ENCODE data around the gene OASL. TPM values are rescaled to one million over a fixed set of nuclear protein-coding genes. Genes with fewer than 3 reads are reported as not detected.

Gene OASL
- polyA plus RNA-seq, 1 experiment = 0.05 TPM

DNA sequence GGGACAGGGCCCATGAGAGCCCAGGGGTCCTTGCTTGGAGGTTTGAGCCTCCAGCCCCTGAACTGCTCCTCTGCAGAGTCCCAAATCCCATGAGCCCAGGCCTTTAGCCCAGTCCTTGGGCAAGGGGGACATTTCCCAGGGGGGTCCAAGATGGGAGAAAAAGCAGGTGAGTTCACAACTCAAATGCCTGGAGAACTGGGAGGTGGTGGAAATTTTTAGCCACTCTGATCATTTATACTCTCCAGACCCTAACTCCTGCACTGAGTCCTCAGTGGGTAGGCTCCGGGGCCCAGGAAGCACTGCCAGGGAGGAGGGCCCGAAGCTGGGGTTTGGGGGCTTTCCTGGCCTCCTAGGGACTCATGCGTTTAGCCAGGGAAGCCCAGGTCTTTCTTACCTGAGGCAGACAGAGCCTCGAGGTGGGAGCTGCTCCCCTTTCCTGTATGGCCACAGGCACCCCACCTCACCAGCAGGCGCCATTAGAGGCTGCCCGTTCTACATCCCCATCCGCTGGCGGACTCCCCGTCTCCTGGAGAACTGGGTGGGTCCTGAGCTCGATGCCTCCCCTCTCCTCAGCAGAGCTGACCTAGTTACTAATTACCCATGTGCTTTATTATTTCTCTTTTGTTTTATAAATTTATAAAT is 59.7 kb downstream of the OASL start:
- H3K27ac ChIP-seq (ENCODE audit: low read depth, low read length) = no peak overlapping the region
- H3K4me3 ChIP-seq (ENCODE audit: low read depth, low read length) = no peak overlapping the region
- TF ChIP-seq CTCF (IDR thresholded peaks at IDR 0.05; ENCODE audit: low read depth, low read length) = no peak
- H3K9me3 ChIP-seq (ENCODE audit: control insufficient read depth, insufficient read depth, low read length) = no peaks in the 10 kb centered on the region
- no peak for DNase-seq (ENCODE audit: low read depth, low spot score)
- ChIA-PET CTCF (interaction anchor here (3.4 kb wide), 1 partner anchor 8 kb away, joined by 15 read pairs; no protein-coding TSS in a partner anchor), POLR2A (no interaction called here)
- peaks cover 2% of the 10 kb centered on the region for H3K27me3 ChIP-seq (ENCODE audit: control insufficient read depth, insufficient read depth, low read length)

- DNase-seq (ENCODE audit: low read depth, low spot score) = no peak
- no peak within 1 kb of the TSS for H3K4me3 ChIP-seq (ENCODE audit: low read depth, low read length)
- H3K27me3 ChIP-seq (ENCODE audit: control insufficient read depth, insufficient read depth, low read length) = peaks cover 2% of the 10 kb centered on the region
- H3K27ac ChIP-seq (ENCODE audit: low read depth, low read length) = no peak within 1 kb of the TSS
- ChIA-PET CTCF (no interaction called here), POLR2A (no interaction called here)
- TF ChIP-seq CTCF (IDR thresholded peaks at IDR 0.05; ENCODE audit: low read depth, low read length) = no peak
- no peaks in the 10 kb centered on the region for H3K9me3 ChIP-seq (ENCODE audit: control insufficient read depth, insufficient read depth, low read length)
These were observed 60.5 kb downstream of the OASL start, which contains the start of gene HNF1A for GRCh38 chr12:120978296-120979219. Gene HNF1A, plus strand, starts transcription at chr12:120978543. Its CDS starts 226 bp downstream, at chr12:120978769.

GRCh38 chr12:120977531-120978295 is 61.3 kb downstream of the OASL start:
- H3K27me3 ChIP-seq (ENCODE audit: control insufficient read depth, insufficient read depth, low read length) = peaks cover 2% of the 10 kb centered on the region
- no peak overlapping the region for H3K27ac ChIP-seq (ENCODE audit: low read depth, low read length)
- no peak for TF ChIP-seq CTCF (IDR thresholded peaks at IDR 0.05; ENCODE audit: low read depth, low read length)
- CTCF ChIA-PET = no interaction called here
- no peaks in the 10 kb centered on the region for H3K9me3 ChIP-seq (ENCODE audit: control insufficient read depth, insufficient read depth, low read length)
- H3K4me3 ChIP-seq (ENCODE audit: low read depth, low read length) = no peak overlapping the region
- no peak for DNase-seq (ENCODE audit: low read depth, low spot score)
- POLR2A ChIA-PET = no interaction called here

- no peak for DNase-seq (ENCODE audit: low read depth, low spot score)
- no peak overlapping the region for H3K27ac ChIP-seq (ENCODE audit: low read depth, low read length)
- no peaks in the 10 kb centered on the region for H3K9me3 ChIP-seq (ENCODE audit: control insufficient read depth, insufficient read depth, low read length)
- H3K4me3 ChIP-seq (ENCODE audit: low read depth, low read length) = no peak overlapping the region
- peaks cover 9% of the 10 kb centered on the region for H3K27me3 ChIP-seq (ENCODE audit: control insufficient read depth, insufficient read depth, low read length)
- POLR2A ChIA-PET = no interaction called here
- CTCF ChIA-PET = interaction anchor here (0.6 to 5.8 kb wide), 10 partner anchors 13 to 390 kb away, joined by 3 to 94 read pairs (median 6); partner anchors contain the start of genes ACADS and POP5
- TF ChIP-seq CTCF (IDR thresholded peaks at IDR 0.05; ENCODE audit: low read depth, low read length) = no peak
These were observed 66.0 kb downstream of the OASL start for GRCh38 chr12:120972870-120973543.

Data from AG04450 (cell line).